HG03025 (cell line): Measurements from ENCODE around the gene GLMP.

Experiments
- ATAC-seq: cut with Tn5 transposase; IDR thresholded peaks from one replicate; pipeline ENCODE4 v1.9.1; 2021; ENCODE audit warnings: mild to moderate bottlenecking, moderate library complexity; ENCODE audit not compliant: unreplicated experiment, low FRiP score

Gene GLMP

GRCh38 chr1:156289857-156290256, 5.6 kb downstream of the GLMP start:
- ATAC-seq: no peak

- no peak for ATAC-seq
Measured at GRCh38 chr1:156286061-156286460, 9.4 kb downstream of the GLMP start.

- no peak for ATAC-seq
Measured at GRCh38 chr1:156285437-156285836, 10.0 kb downstream of the GLMP start.

- no peak for ATAC-seq
Measured at GRCh38 chr1:156284757-156285156, 10.7 kb downstream of the GLMP start.

- no peak for ATAC-seq
Measured at GRCh38 chr1:156284112-156284511, 11.4 kb downstream of the GLMP start, which contains the start of gene TMEM79. TMEM79 (plus strand) TSS chr1:156284325; CDS start chr1:156285227, 902 bp downstream.

GRCh38 chr1:156283521-156283920, 12.0 kb downstream of the GLMP start:
- ATAC-seq: no peak

GRCh38 chr1:156282479-156283222, 12.8 kb downstream of the GLMP start, which contains the start of gene SMG5:
SMG5 (minus strand) TSS chr1:156282825; CDS start chr1:156282680, 145 bp downstream.
- ATAC-seq: peak; percentile 67

- peak; percentile 9 for ATAC-seq
Measured at GRCh38 chr1:156281693-156282478, 13.6 kb downstream of the GLMP start.

GRCh38 chr1:156281281-156281680, 14.2 kb downstream of the GLMP start:
- no peak for ATAC-seq

- no peak for ATAC-seq
Measured at GRCh38 chr1:156279837-156280236, 15.6 kb downstream of the GLMP start.

GRCh38 chr1:156276966-156277381, 18.5 kb downstream of the GLMP start:
- ATAC-seq: no peak

- no peak for ATAC-seq
Measured at GRCh38 chr1:156276532-156276931, 18.9 kb downstream of the GLMP start.

GRCh38 chr1:156270314-156270713, 25.2 kb downstream of the GLMP start:
- no peak for ATAC-seq

GRCh38 chr1:156268336-156268735, 27.1 kb downstream of the GLMP start:
- ATAC-seq: no peak

GRCh38 chr1:156266051-156266450, 29.4 kb downstream of the GLMP start:
- no peak for ATAC-seq

- ATAC-seq: no peak
Measured at GRCh38 chr1:156263288-156263655, 32.2 kb downstream of the GLMP start.

GRCh38 chr1:156262461-156263287, 32.8 kb downstream of the GLMP start:
- ATAC-seq: no peak

- no peak for ATAC-seq
Measured at GRCh38 chr1:156260896-156261295, 34.6 kb downstream of the GLMP start.

GRCh38 chr1:156259805-156260204, 35.7 kb downstream of the GLMP start:
- ATAC-seq: no peak

GRCh38 chr1:156258859-156259258, 36.6 kb downstream of the GLMP start:
- no peak for ATAC-seq

- ATAC-seq: no peak
Measured at GRCh38 chr1:156257711-156258110, 37.8 kb downstream of the GLMP start.
